ENCODE results near the gene TBCD. TPM values are rescaled to one million over a fixed set of nuclear protein-coding genes. Genes with fewer than 3 reads are reported as not detected.
A peak's percentile ranks its signal among the peaks of the same experiment; 100 is the strongest.

Gene TBCD
- total RNA-seq, 3 donors from 2014 or later = 41.3 to 76.0 (median 55.4) TPM

- no peak for TF ChIP-seq CTCF (IDR thresholded peaks at IDR 0.05)
- DNase-seq = peak in 1 of 3 donors; percentile 37
- H3K9me3 ChIP-seq = no peaks in the 10 kb centered on the region
- peaks cover 15% of the 10 kb centered on the region for H3K4me1 ChIP-seq (ENCODE audit: low read depth)
- intact Hi-C loops (cut with DNase I, micrococcal nuclease) = no loop called here
- no peaks in the 10 kb centered on the region for H3K36me3 ChIP-seq (ENCODE audit: low read depth)
- no peak overlapping the region for H3K4me3 ChIP-seq
- ATAC-seq = peak; percentile 21
Measured at GRCh38 chr17:82836823-82837357, 85.0 kb downstream of the TBCD start.

- Histone ChIP-seq H3K4me1 (ENCODE audit: low read depth) (peaks cover 15% of the 10 kb centered on the region), H3K9me3 (no peaks in the 10 kb centered on the region), H3K4me3 (no peak overlapping the region), H3K36me3 (ENCODE audit: low read depth) (no peaks in the 10 kb centered on the region)
- intact Hi-C loops (cut with DNase I, micrococcal nuclease) = no loop called here
- ATAC-seq (peak; percentile 84), DNase-seq (peak in 2 of 3 donors; percentile 65 to 68)
- no peak for TF ChIP-seq CTCF (IDR thresholded peaks at IDR 0.05)
Measured at GRCh38 chr17:82837586-82838320, 85.9 kb downstream of the TBCD start.

- DNase-seq (peak; percentile 78 to 84 (median 81)), ATAC-seq (peak; percentile 92)
- Histone ChIP-seq H3K9me3 (no peaks in the 10 kb centered on the region), H3K4me3 (no peak overlapping the region), H3K36me3 (ENCODE audit: low read depth) (no peaks in the 10 kb centered on the region), H3K4me1 (ENCODE audit: low read depth) (peaks cover 15% of the 10 kb centered on the region)
- intact Hi-C loops (cut with DNase I, micrococcal nuclease) = no loop called here
- TF ChIP-seq CTCF (IDR thresholded peaks at IDR 0.05) = no peak
Measured at GRCh38 chr17:82838386-82839063, 86.7 kb downstream of the TBCD start.

GRCh38 chr17:82839617-82840292, 87.9 kb downstream of the TBCD start, which contains the start of gene ZNF750:
ZNF750 (minus strand) TSS chr17:82840022; CDS start chr17:82832454, 7,568 bp downstream.
- intact Hi-C loops (cut with DNase I, micrococcal nuclease) = no loop called here
- no peak for TF ChIP-seq CTCF (IDR thresholded peaks at IDR 0.05)
- Histone ChIP-seq H3K9me3 (no peaks in the 10 kb centered on the region), H3K36me3 (ENCODE audit: low read depth) (no peaks in the 10 kb centered on the region), H3K4me3 (no peak within 1 kb of the TSS), H3K4me1 (ENCODE audit: low read depth) (peaks cover 15% of the 10 kb centered on the region)
- DNase-seq (no peak), ATAC-seq (no peak)

- Histone ChIP-seq H3K4me1 (ENCODE audit: low read depth) (peaks cover 15% of the 10 kb centered on the region), H3K4me3 (no peak overlapping the region), H3K36me3 (ENCODE audit: low read depth) (no peaks in the 10 kb centered on the region), H3K9me3 (no peaks in the 10 kb centered on the region)
- DNase-seq (no peak), ATAC-seq (no peak)
- no peak for TF ChIP-seq CTCF (IDR thresholded peaks at IDR 0.05)
- intact Hi-C loops (cut with DNase I, micrococcal nuclease) = no loop called here
Measured at GRCh38 chr17:82840431-82840831, 88.6 kb downstream of the TBCD start.

Measured in mucosa of descending colon (tissue), 3 donors.